GM12865 (cell line): ENCODE data around the gene CERKL.

ENCODE experiments used
- DNase-seq: peaks from one replicate; pipeline ENCODE4 v3.0.0; 2010; ENCODE audit warnings: low read depth
- H3K4me3 ChIP-seq: 2 replicates; pipeline ENCODE4 v1.5.1; 2011; ENCODE audit warnings: mild to moderate bottlenecking, low read depth, low read length, control low read depth
- TF ChIP-seq, protein P1 (sequence below): IDR thresholded peaks from 2 replicates; pipeline ENCODE4 v1.5.1; 2011; ENCODE audit warnings: low read length, control low read depth, low read depth, inconsistent platforms; ENCODE audit not compliant: insufficient read depth; ENCODE audit errors: missing control alignments

The CERKL gene

DNA sequence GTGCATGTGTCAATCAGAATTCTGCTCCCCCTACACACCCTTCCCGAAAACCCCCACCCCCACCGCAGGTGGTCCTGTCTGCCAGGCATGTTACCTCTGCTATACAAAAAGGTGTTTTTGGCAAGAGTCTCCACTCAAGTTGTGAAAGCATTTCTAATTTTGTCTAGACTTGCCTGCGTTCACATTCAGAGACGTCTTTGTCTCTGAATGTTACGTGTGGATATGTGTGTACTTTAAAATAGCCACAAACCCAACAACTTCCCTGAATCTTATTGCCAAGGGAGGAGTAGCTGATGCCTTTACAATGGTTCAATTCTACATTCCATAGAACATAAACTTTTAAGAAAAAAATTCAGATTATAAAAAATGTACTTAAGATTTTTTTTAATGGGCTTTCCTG lies 133.1 kb downstream of the CERKL start:
- no peak overlapping the region for H3K4me3 ChIP-seq
- no peak for DNase-seq
- TF ChIP-seq, protein P1, sequence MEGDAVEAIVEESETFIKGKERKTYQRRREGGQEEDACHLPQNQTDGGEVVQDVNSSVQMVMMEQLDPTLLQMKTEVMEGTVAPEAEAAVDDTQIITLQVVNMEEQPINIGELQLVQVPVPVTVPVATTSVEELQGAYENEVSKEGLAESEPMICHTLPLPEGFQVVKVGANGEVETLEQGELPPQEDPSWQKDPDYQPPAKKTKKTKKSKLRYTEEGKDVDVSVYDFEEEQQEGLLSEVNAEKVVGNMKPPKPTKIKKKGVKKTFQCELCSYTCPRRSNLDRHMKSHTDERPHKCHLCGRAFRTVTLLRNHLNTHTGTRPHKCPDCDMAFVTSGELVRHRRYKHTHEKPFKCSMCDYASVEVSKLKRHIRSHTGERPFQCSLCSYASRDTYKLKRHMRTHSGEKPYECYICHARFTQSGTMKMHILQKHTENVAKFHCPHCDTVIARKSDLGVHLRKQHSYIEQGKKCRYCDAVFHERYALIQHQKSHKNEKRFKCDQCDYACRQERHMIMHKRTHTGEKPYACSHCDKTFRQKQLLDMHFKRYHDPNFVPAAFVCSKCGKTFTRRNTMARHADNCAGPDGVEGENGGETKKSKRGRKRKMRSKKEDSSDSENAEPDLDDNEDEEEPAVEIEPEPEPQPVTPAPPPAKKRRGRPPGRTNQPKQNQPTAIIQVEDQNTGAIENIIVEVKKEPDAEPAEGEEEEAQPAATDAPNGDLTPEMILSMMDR: no peak

DNA sequence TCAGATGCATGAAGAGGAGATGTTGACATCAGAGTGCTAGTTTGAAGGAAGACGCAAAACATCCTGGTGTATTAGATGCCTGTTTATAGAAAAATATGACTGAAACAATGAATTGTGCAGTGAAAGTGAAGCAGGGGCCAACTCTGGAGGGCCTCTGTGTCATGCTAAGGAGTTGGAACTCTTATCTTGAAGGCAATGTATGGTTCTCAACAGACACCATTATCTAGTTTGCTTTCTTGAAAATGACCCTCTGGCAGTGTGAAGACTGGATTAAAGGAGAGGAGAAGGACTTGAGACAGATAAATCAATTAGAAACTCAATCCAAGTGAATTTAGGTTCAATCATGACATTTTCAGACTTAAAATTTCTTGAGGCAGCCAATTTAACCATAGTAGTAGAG lies 136.7 kb downstream of the CERKL start:
- DNase-seq: no peak
- H3K4me3 ChIP-seq: no peak overlapping the region
- TF ChIP-seq, protein P1: no peak

DNA sequence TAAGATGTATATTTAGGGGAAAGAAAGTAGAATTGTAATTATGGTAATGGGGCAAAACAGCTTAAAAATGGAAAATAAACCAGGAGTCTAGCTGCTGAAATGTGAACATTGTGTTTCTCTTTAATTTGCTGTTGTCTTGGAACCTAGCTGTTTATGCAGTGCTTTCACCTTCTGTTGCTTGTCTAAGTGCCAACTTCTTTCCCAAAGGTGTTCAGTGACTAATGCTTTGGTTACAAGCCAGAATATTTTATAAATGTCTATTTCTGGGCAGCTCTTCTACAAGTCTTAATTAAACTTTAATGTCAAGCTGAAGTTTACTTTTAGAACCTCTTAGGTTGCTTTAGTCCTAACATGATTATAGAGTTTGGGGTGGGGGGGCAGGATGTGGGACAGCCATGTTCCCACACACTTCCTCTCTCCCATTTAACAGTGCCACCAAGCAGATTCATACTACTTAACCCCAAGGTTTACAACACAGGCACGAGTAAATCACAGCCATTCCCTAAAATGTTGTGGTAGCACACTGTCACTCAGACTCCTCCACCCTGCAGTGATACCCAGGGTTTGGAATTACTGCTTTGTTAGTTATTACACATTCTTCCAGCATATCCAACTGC lies 139.1 kb downstream of the CERKL start:
- no peak overlapping the region for H3K4me3 ChIP-seq
- TF ChIP-seq, protein P1: no peak
- no peak for DNase-seq

DNA sequence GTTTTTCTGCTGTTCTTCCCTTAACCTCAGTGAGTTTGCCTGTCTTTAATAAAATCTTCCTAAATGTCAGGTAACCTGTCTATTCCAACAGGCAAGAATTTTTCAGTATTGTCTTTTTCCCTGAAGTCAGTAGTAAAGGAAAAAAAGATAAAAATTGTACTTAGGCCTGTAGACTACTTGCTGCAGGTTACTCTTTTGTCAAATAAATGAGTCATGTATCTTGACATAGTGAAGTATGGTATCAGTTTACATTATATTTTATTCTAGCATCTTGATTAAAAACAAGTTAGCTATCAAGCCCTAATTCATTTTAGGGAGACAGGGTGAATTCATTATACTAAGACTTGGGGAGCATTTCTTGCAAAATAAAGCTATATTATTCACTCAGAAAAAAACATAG lies 139.9 kb downstream of the CERKL start:
- TF ChIP-seq, protein P1: no peak
- H3K4me3 ChIP-seq: no peak overlapping the region
- no peak for DNase-seq

DNA sequence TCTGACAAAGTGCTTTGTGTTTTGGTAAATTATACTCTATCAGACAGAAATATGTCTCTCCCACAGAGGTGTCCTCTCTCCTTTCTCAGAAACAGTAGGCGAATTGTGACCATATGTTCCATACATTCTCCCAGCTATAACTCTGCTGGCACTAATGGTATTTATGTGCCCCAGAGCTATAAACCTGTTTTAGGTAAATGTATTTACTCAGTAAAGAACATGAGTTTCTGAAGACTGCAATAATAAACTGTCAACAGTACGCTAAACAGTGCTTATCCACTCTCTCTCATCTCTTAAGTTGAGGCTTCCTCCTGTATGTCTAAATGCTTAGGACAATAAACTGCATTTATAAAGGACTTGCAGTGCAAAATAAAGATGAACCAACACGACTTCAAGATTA lies 141.2 kb downstream of the CERKL start:
- TF ChIP-seq, protein P1: no peak
- DNase-seq: no peak
- H3K4me3 ChIP-seq: no peak overlapping the region

DNA sequence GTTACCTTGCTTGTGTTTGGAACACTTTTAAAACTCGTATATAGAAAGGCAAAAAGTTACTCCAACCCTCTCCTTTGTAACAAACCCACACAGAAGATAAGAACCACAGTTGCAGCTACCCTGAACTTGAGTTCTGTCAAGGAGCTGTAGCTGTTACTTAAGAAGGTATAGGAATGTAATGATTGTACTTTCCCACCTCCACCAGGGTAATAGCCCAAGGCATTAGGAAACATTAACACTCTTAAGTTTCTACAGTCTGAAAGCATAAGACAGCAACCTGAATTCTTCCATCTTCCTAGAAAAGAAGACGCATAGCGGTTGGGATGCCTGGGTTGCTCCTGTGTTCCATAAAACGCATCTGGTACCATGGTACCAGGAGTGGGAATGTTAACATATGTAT lies 156.7 kb downstream of the CERKL start:
- no peak overlapping the region for H3K4me3 ChIP-seq
- TF ChIP-seq, protein P1: no peak
- no peak for DNase-seq

DNA sequence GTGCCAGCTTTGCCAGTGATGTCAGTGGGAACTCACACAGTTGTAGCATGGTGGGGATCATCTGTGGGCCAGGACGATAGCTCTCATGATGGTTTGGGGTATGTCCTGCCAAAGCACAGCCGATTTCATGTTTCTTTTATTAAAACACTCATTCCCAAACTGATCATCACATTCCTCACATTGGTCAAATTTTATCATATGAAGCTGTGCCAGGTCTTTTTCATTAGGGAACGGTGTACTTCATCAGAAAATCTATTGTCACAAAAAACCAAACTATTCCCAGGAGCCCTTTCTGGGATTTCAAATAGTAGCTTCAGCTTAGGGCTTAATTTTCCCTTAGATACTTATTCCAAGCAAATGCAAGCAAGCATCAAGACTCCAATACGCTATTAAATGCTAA lies 157.7 kb downstream of the CERKL start:
- no peak for DNase-seq
- no peak overlapping the region for H3K4me3 ChIP-seq
- TF ChIP-seq, protein P1: no peak
